Activated CD4-positive, alpha-beta T cell treated with anti-CD3 and anti-CD28 coated beads for 48 hours (primary cell): ENCODE data around the gene BFSP1.

ENCODE experiments used
- DNase-seq: peaks from one replicate; pipeline ENCODE4 v3.0.0-alpha.2; 2020

BFSP1 gene

GRCh38 chr20:17494201-17494600 lies 37.0 kb downstream of the BFSP1 start:
- DNase-seq = no peak

GRCh38 chr20:17493173-17493572 lies 38.0 kb downstream of the BFSP1 start:
- DNase-seq = no peak

GRCh38 chr20:17491488-17491887 lies 39.7 kb downstream of the BFSP1 start:
- no peak for DNase-seq

- no peak for DNase-seq
Observed at GRCh38 chr20:17491041-17491440, 40.1 kb downstream of the BFSP1 start.

- no peak for DNase-seq
Observed at GRCh38 chr20:17490501-17490900, 40.7 kb downstream of the BFSP1 start.

GRCh38 chr20:17488916-17489600 lies 42.1 kb downstream of the BFSP1 start:
- no peak for DNase-seq

- DNase-seq = no peak
Observed at GRCh38 chr20:17485017-17485416, 46.2 kb downstream of the BFSP1 start.

- DNase-seq = no peak
Observed at GRCh38 chr20:17482536-17482935, 48.6 kb downstream of the BFSP1 start.

- DNase-seq = no peak
Observed at GRCh38 chr20:17481661-17482060, 49.5 kb downstream of the BFSP1 start.

- DNase-seq = no peak
Observed at GRCh38 chr20:17480696-17481095, 50.5 kb downstream of the BFSP1 start.

GRCh38 chr20:17479063-17479657 lies 52.0 kb downstream of the BFSP1 start:
- no peak for DNase-seq

GRCh38 chr20:17473659-17474058 lies 57.5 kb downstream of the BFSP1 start:
- no peak for DNase-seq

GRCh38 chr20:17471606-17472187 lies 59.5 kb downstream of the BFSP1 start:
- DNase-seq = no peak

- no peak for DNase-seq
Observed at GRCh38 chr20:17470973-17471372, 60.2 kb downstream of the BFSP1 start.

- DNase-seq = no peak
Observed at GRCh38 chr20:17470521-17470920, 60.7 kb downstream of the BFSP1 start.

- no peak for DNase-seq
Observed at GRCh38 chr20:17469246-17470030, 61.7 kb downstream of the BFSP1 start.

- no peak for DNase-seq
Observed at GRCh38 chr20:17468073-17468840, 62.9 kb downstream of the BFSP1 start.

GRCh38 chr20:17467120-17467655 lies 64.0 kb downstream of the BFSP1 start:
- no peak for DNase-seq

GRCh38 chr20:17466641-17467040 lies 64.5 kb downstream of the BFSP1 start:
- DNase-seq = no peak

- no peak for DNase-seq
Observed at GRCh38 chr20:17465236-17465635, 65.9 kb downstream of the BFSP1 start.

- DNase-seq = no peak
Observed at GRCh38 chr20:17463711-17464110, 67.5 kb downstream of the BFSP1 start.

GRCh38 chr20:17461941-17462340 lies 69.2 kb downstream of the BFSP1 start:
- DNase-seq = no peak

GRCh38 chr20:17460119-17460518 lies 71.1 kb downstream of the BFSP1 start:
- no peak for DNase-seq
